Keratinocyte (primary cell): Measurements from ENCODE around the gene YWHAB. TPM values are rescaled to one million over a fixed set of nuclear protein-coding genes. Genes with fewer than 3 reads are reported as not detected.

Source experiments
- DNase-seq: peaks from one replicate; pipeline ENCODE4 v3.0.0-alpha.2; 2011; ENCODE audit warnings: low read depth, missing footprints, low spot score
- FAIRE-seq: peaks from 2 replicates; lab custom pipeline; 2011; peaks lifted over from hg19 to GRCh38; lab: Jason Lieb, UNC
- H2AFZ ChIP-seq: 2 replicates; pipeline ENCODE4 v1.6.0; 2012; ENCODE audit warnings: low read length, control low read depth, inconsistent platforms; ENCODE audit not compliant: control insufficient read depth
- H3K27ac ChIP-seq: 2 replicates; pipeline ENCODE4 v1.5.1; 2011; ENCODE audit warnings: low read length; ENCODE audit not compliant: control insufficient read depth, insufficient read depth
- H3K27me3 ChIP-seq: 3 replicates; pipeline ENCODE4 v1.6.0; 2011; ENCODE audit warnings: low read length; ENCODE audit not compliant: control insufficient read depth, insufficient read depth; ENCODE audit errors: extremely low read depth
- H3K36me3 ChIP-seq, 2 experiments: 2 replicates in 1 of 2; 3 replicates in 1 of 2; pipeline ENCODE4 v1.5.1; 2011; ENCODE audit warnings: low read length in 2 of 2, mild to moderate bottlenecking in 1 of 2; ENCODE audit not compliant: control insufficient read depth in 2 of 2, insufficient read depth in 2 of 2; ENCODE audit errors: extremely low read depth in 1 of 2
- H3K4me1 ChIP-seq: 3 replicates; pipeline ENCODE4 v1.5.1; 2011; ENCODE audit warnings: low read length; ENCODE audit not compliant: control insufficient read depth, insufficient read depth; ENCODE audit errors: extremely low read depth
- H3K4me2 ChIP-seq: 3 replicates; pipeline ENCODE4 v1.6.0; 2011; ENCODE audit warnings: low read depth, low read length; ENCODE audit not compliant: control insufficient read depth, insufficient read depth; ENCODE audit errors: extremely low read depth
- H3K4me3 ChIP-seq, 3 experiments: fragments of 200-600 bp in 1 of 3; sonication (generic) in 1 of 3; 2 replicates in 2 of 3; 3 replicates in 1 of 3; pipeline ENCODE4 v1.5.1; 2011 to 2016; ENCODE audit warnings: low read length in 3 of 3, mild to moderate bottlenecking in 3 of 3, control low read depth in 2 of 3, inconsistent platforms in 1 of 3, low read depth in 1 of 3, mixed read lengths in 1 of 3, mixed run types in 1 of 3, moderate library complexity in 1 of 3; ENCODE audit not compliant: control insufficient read depth in 2 of 3, insufficient read depth in 2 of 3; ENCODE audit errors: extremely low read depth in 1 of 3
- H3K79me2 ChIP-seq: 2 replicates; pipeline ENCODE4 v1.6.0; 2012; ENCODE audit warnings: low read length; ENCODE audit not compliant: control insufficient read depth, insufficient read depth
- H3K9ac ChIP-seq: 3 replicates; pipeline ENCODE4 v1.6.0; 2011; ENCODE audit warnings: low read length; ENCODE audit not compliant: control insufficient read depth, insufficient read depth; ENCODE audit errors: extremely low read depth
- H3K9me1 ChIP-seq: 3 replicates; pipeline ENCODE4 v1.6.0; 2011; ENCODE audit warnings: low read length; ENCODE audit not compliant: control insufficient read depth, insufficient read depth; ENCODE audit errors: extremely low read depth
- H3K9me3 ChIP-seq: 2 replicates; pipeline ENCODE4 v1.5.1; 2012; ENCODE audit warnings: low read depth, low read length; ENCODE audit not compliant: control insufficient read depth
- H4K20me1 ChIP-seq: 3 replicates; pipeline ENCODE4 v1.6.0; 2011; ENCODE audit warnings: low read length; ENCODE audit not compliant: control insufficient read depth, insufficient read depth; ENCODE audit errors: extremely low read depth
- CTCF ChIP-seq, 3 experiments: IDR thresholded peaks in 1 of 3; conservative IDR thresholded peaks in 1 of 3; optimal IDR thresholded peaks in 1 of 3; 2 replicates in 2 of 3; 3 replicates in 1 of 3; pipeline versions ENCODE3 to v1.5.1; 2011; ENCODE audit warnings: low read length in 3 of 3, mild to moderate bottlenecking in 3 of 3, moderate library complexity in 2 of 3, control low read depth in 1 of 3, inconsistent platforms in 1 of 3; ENCODE audit not compliant: insufficient read depth in 2 of 3; ENCODE audit errors: extremely low read depth in 1 of 3
- EZH2 ChIP-seq: IDR thresholded peaks from one replicate; pipeline ENCODE4 v1.6.1; 2012; ENCODE audit warnings: inconsistent platforms, mild to moderate bottlenecking, low read length, moderate library complexity
- dilution Hi-C: fragments of 300-500 bp; cut with MboI; formaldehyde crosslinking; loops from one replicate; pipeline ENCODE4 v1.7.0; 2020; ENCODE audit warnings: low sequenced_read_pairs; ENCODE audit not compliant: extremely low pct_ligation_motif_present
- polyA plus RNA-seq, 5 experiments: library from polyadenylated mRNA; depleted of rRNA in 3 of 5; stranded (reverse) in 3 of 5; stranded (forward) in 1 of 5; unstranded in 1 of 5; fragments of >200 nt; gene quantifications; 1 replicate in 1 of 5; 2 replicates in 3 of 5; 3 replicates in 1 of 5; pipeline versions ENCODE4 v1.2.1 to v1.2.3, GENCODE V29; 2011 to 2012; ENCODE audit warnings: missing spikeins in 2 of 5, low read depth in 1 of 5, low replicate concordance in 1 of 5

YWHAB gene
- polyA plus RNA-seq, 1 donor (not counting 4 experiments of a cell fraction or from before 2014, with no cell fraction given): 214 TPM

GRCh38 chr20:44930517-44931168 is 45.1 kb downstream of the YWHAB start:
- Histone ChIP-seq H3K9me1 (no peaks in the 10 kb centered on the region), H3K79me2 (no peaks in the 10 kb centered on the region), H3K9me3 (no peaks in the 10 kb centered on the region), H3K4me1 (no peaks in the 10 kb centered on the region), H4K20me1 (no peaks in the 10 kb centered on the region), H3K4me2 (no peak overlapping the region), H2AFZ (no peak overlapping the region), H3K9ac (no peak overlapping the region), H3K27me3 (no peaks in the 10 kb centered on the region), H3K4me3 (no peak overlapping the region), H3K27ac (no peak overlapping the region), H3K36me3 (peaks cover 19 to 20% of the 10 kb centered on the region in 2 experiments)
- dilution Hi-C loops: no loop called here
- no peak for DNase-seq
- no peak for TF ChIP-seq CTCF (optimal IDR thresholded peaks at IDR 0.05 in 1 of 3, IDR thresholded peaks at IDR 0.05 in 1 of 3, conservative IDR thresholded peaks at IDR 0.05 in 1 of 3; ENCODE audit: extremely low read depth in 1 of 3, insufficient read depth in 2 of 3, low read length in 3 of 3)
- no peak for TF ChIP-seq EZH2
- no peak for FAIRE-seq

- Histone ChIP-seq H3K4me3 (no peak overlapping the region), H3K4me2 (no peak overlapping the region), H3K36me3 (peaks cover 23 to 27% of the 10 kb centered on the region in 2 experiments), H3K9ac (no peak overlapping the region), H3K9me3 (no peaks in the 10 kb centered on the region), H3K27me3 (no peaks in the 10 kb centered on the region), H3K79me2 (no peaks in the 10 kb centered on the region), H2AFZ (no peak overlapping the region), H4K20me1 (no peaks in the 10 kb centered on the region), H3K4me1 (no peaks in the 10 kb centered on the region), H3K27ac (no peak overlapping the region), H3K9me1 (no peaks in the 10 kb centered on the region)
- FAIRE-seq (no peak), DNase-seq (no peak)
- no peak for TF ChIP-seq CTCF (optimal IDR thresholded peaks at IDR 0.05 in 1 of 3, IDR thresholded peaks at IDR 0.05 in 1 of 3, conservative IDR thresholded peaks at IDR 0.05 in 1 of 3; ENCODE audit: extremely low read depth in 1 of 3, insufficient read depth in 2 of 3, low read length in 3 of 3)
- no peak for TF ChIP-seq EZH2
- dilution Hi-C loops: no loop called here
These were observed 46.4 kb downstream of the YWHAB start for GRCh38 chr20:44931911-44932310.
